Right lobe of liver (tissue), 4 donors: Measurements from ENCODE around the gene SLC36A1.

Experiments used
- POLR2A ChIP-seq: fragments of 450-650 bp; IDR thresholded peaks from one replicate; pipeline ENCODE4 v1.6.1; 2017; ENCODE audit warnings: antibody characterized with exemption, mild to moderate bottlenecking
- TF ChIP-seq, protein P1 (sequence below), 4 donors: fragments of 200-600 bp in 3 of 4; fragments of 450-650 bp in 1 of 4; IDR thresholded peaks; one replicate each; pipeline versions ENCODE4 v1.5.1 to v1.8.0; 2016 to 2022; ENCODE audit warnings: antibody characterized with exemption in 4 of 4, mild to moderate bottlenecking in 2 of 4
- donor health status: DM: no; HTN: no; CAD: no.
- donor health status: DM: no; HTN: no; CAD: no.
- donor health status: DM: no; HTN: yes; CAD: no.

- TF ChIP-seq, protein P1, sequence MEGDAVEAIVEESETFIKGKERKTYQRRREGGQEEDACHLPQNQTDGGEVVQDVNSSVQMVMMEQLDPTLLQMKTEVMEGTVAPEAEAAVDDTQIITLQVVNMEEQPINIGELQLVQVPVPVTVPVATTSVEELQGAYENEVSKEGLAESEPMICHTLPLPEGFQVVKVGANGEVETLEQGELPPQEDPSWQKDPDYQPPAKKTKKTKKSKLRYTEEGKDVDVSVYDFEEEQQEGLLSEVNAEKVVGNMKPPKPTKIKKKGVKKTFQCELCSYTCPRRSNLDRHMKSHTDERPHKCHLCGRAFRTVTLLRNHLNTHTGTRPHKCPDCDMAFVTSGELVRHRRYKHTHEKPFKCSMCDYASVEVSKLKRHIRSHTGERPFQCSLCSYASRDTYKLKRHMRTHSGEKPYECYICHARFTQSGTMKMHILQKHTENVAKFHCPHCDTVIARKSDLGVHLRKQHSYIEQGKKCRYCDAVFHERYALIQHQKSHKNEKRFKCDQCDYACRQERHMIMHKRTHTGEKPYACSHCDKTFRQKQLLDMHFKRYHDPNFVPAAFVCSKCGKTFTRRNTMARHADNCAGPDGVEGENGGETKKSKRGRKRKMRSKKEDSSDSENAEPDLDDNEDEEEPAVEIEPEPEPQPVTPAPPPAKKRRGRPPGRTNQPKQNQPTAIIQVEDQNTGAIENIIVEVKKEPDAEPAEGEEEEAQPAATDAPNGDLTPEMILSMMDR (IDR thresholded peaks at IDR 0.05) = no peak
- no peak for TF ChIP-seq POLR2A
Observed at GRCh38 chr5:151405334-151406160, 41.9 kb upstream of the SLC36A1 start.
